HepG2 (cell line): ENCODE measurements around the gene ZNF530. TPM values are rescaled to one million over a fixed set of nuclear protein-coding genes. Genes with fewer than 3 reads are reported as not detected.
A peak's percentile ranks its signal among the peaks of the same experiment; 100 is the strongest.

Experiments
- CCDC6 ChIP-seq: sonication (generic); formaldehyde crosslinking; IDR thresholded peaks from 2 replicates; pipeline ENCODE4 v1.8.1; 2022; ENCODE audit warnings: mild to moderate bottlenecking, missing genetic modification reagents, moderate library complexity
- PCBP1 ChIP-seq: fragments of 200-400 bp; formaldehyde crosslinking; IDR thresholded peaks from 2 replicates; pipeline ENCODE4 v1.6.1; 2017; ENCODE audit warnings: mild to moderate bottlenecking, low read depth, low read length, borderline replicate concordance
- RFX5 ChIP-seq: IDR thresholded peaks from 2 replicates; pipeline ENCODE4 v1.6.1; 2011; ENCODE audit warnings: low read depth, low read length, improper control_type of control experiment
- SNAI1 ChIP-seq: sonication (generic); formaldehyde crosslinking; IDR thresholded peaks from 2 replicates; pipeline ENCODE4 v1.5.0; 2020; ENCODE audit warnings: mild to moderate bottlenecking, missing genetic modification reagents, borderline replicate concordance
- SP140L ChIP-seq: sonication (generic); formaldehyde crosslinking; IDR thresholded peaks from 2 replicates; pipeline ENCODE4 v1.4.0; 2020; ENCODE audit warnings: missing genetic modification reagents, borderline replicate concordance
- TMF1 ChIP-seq: sonication (generic); formaldehyde crosslinking; IDR thresholded peaks from 2 replicates; pipeline ENCODE4 v1.8.1; 2022; ENCODE audit warnings: low read depth, missing genetic modification reagents
- ZBTB21 ChIP-seq: sonication (generic); formaldehyde crosslinking; IDR thresholded peaks from 2 replicates; pipeline ENCODE4 v1.4.0; 2020; ENCODE audit warnings: missing genetic modification reagents
- ZKSCAN8 ChIP-seq: IDR thresholded peaks from 2 replicates; pipeline ENCODE4 v1.6.1; 2016; ENCODE audit warnings: borderline replicate concordance, missing genetic modification reagents, missing compliant biosample characterization
- ZMYM4 ChIP-seq: sonication (generic); formaldehyde crosslinking; IDR thresholded peaks from 2 replicates; pipeline ENCODE4 v1.8.1; 2023; ENCODE audit warnings: mild to moderate bottlenecking, missing genetic modification reagents
- ZNF10 ChIP-seq: sonication (generic); formaldehyde crosslinking; IDR thresholded peaks from 2 replicates; pipeline ENCODE4 v1.4.0; 2020; ENCODE audit warnings: mild to moderate bottlenecking, low read depth, missing genetic modification reagents, borderline replicate concordance
- ZNF101 ChIP-seq: sonication (generic); formaldehyde crosslinking; IDR thresholded peaks from 2 replicates; pipeline ENCODE4 v1.4.0; 2020; ENCODE audit warnings: mild to moderate bottlenecking, low read depth, missing genetic modification reagents, borderline replicate concordance
- ZNF282 ChIP-seq: fragments of 450-650 bp; IDR thresholded peaks from 2 replicates; pipeline ENCODE4 v1.6.1; 2018; ENCODE audit not compliant: partially characterized antibody
- ZNF569 ChIP-seq: sonication (generic); formaldehyde crosslinking; IDR thresholded peaks from 2 replicates; pipeline ENCODE4 v1.5.0; 2020; ENCODE audit warnings: mild to moderate bottlenecking, missing genetic modification reagents, moderate library complexity, borderline replicate concordance
- ZNF788 ChIP-seq: sonication (generic); formaldehyde crosslinking; IDR thresholded peaks from 2 replicates; pipeline ENCODE4 v1.5.0; 2020; ENCODE audit warnings: mild to moderate bottlenecking, missing genetic modification reagents, borderline replicate concordance
- ZNF850 ChIP-seq: sonication (generic); formaldehyde crosslinking; conservative IDR thresholded peaks from 2 replicates; pipeline ENCODE4 v1.9.0; 2021; ENCODE audit warnings: mild to moderate bottlenecking, missing genetic modification reagents
- polyA plus RNA-seq, 8 experiments: library from polyadenylated mRNA; depleted of rRNA in 3 of 8; stranded (reverse) in 7 of 8; unstranded in 1 of 8; fragments of >200 nt; fragmentation: Illumina TruSeq in 4 of 8; extraction: Trizol in 4 of 8; gene quantifications; 2 replicates each; pipeline versions ENCODE4 v1.2.1 to v1.2.3, GENCODE V29; 2011 to 2016; ENCODE audit warnings: low read depth in 4 of 8, missing spikeins in 1 of 8, mixed read lengths in 1 of 8; ENCODE audit not compliant: insufficient read depth in 1 of 8
- total RNA-seq, 5 experiments: library from RNA; depleted of rRNA; stranded (reverse); fragments of >200 nt; fragmentation: Illumina TruSeq; extraction: Trizol; gene quantifications; 2 replicates each; pipeline ENCODE4 v1.2.3, GENCODE V29; 2016; ENCODE audit warnings: low read depth in 1 of 5
- TF ChIP-seq, protein P1 (sequence below): sonication (generic); formaldehyde crosslinking; IDR thresholded peaks from 2 replicates; pipeline ENCODE4 v1.8.1; 2023; ENCODE audit warnings: mild to moderate bottlenecking, missing genetic modification reagents
- TF ChIP-seq, protein P2 (sequence below): sonication (generic); formaldehyde crosslinking; IDR thresholded peaks from 2 replicates; pipeline ENCODE4 v1.4.0; 2020; ENCODE audit warnings: missing genetic modification reagents, mild to moderate bottlenecking, borderline replicate concordance
- TF ChIP-seq, protein P3 (sequence below): sonication (generic); formaldehyde crosslinking; IDR thresholded peaks from 2 replicates; pipeline ENCODE4 v1.4.0; 2020; ENCODE audit warnings: mild to moderate bottlenecking, missing genetic modification reagents, borderline replicate concordance
- TF ChIP-seq, protein P4 (sequence below): sonication (generic); formaldehyde crosslinking; IDR thresholded peaks from 2 replicates; pipeline ENCODE4 v1.8.0; 2023; ENCODE audit warnings: mild to moderate bottlenecking, missing genetic modification reagents

Gene ZNF530
- total and polyA plus RNA-seq, 2 of the 13 experiments (the other 11 are each of a cell fraction or from before 2014, with no cell fraction given): 1.1 to 7.8 TPM

DNA sequence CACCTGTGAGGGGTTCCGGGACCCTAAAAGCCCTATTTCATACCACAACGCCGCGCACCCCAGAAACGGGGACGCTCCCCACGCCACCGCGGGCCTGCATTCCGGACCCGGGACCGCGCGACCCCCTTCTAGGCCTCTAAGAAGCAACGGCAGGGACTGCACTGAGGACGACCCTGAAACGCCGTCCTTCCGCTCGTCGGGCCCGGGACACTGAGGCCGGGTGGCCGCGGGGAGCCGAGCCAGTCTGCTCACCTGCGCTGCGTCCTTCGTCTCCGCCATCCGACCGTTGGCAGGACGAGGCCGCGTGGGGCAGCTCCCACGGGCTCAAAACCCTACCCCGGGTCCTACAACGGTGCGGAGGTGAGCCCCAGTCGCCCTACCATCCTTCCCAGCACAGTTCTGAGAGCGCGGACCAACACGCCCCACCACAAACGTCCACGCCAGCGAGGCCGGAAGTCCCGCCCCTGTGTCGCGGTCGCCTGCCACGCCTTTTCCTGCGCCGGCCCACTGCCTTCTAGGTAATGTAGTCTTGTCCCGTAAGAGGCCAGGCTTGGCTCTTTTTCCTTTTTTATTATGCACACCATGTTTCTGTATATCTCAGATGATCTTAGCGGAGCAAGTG is 40.2 kb upstream of the ZNF530 start, which contains the start of gene ZNF550 (continued):
- TF ChIP-seq ZNF850 (CRISPR knock-in tag) (no peak), TMF1 (no peak), ZMYM4 (CRISPR knock-in tag) (peak; percentile 22; the same call in 1 of the 2 replicates), ZNF788 (CRISPR knock-in tag) (peak; percentile 71; the same call in 1 of the 2 replicates), CCDC6 (CRISPR knock-in tag) (no peak), PCBP1 (0 out of 2 replicates have a peak, but pooled peaks have one; percentile 81), ZNF10 (CRISPR knock-in tag) (no peak), RFX5 (no peak), SP140L (no peak), SNAI1 (CRISPR knock-in tag) (no peak), ZNF569 (CRISPR knock-in tag) (no peak), ZBTB21 (CRISPR knock-in tag) (no peak), ZNF282 (no peak), ZKSCAN8 (no peak), ZNF101 (CRISPR knock-in tag) (no peak)
- TF ChIP-seq, protein P1, sequence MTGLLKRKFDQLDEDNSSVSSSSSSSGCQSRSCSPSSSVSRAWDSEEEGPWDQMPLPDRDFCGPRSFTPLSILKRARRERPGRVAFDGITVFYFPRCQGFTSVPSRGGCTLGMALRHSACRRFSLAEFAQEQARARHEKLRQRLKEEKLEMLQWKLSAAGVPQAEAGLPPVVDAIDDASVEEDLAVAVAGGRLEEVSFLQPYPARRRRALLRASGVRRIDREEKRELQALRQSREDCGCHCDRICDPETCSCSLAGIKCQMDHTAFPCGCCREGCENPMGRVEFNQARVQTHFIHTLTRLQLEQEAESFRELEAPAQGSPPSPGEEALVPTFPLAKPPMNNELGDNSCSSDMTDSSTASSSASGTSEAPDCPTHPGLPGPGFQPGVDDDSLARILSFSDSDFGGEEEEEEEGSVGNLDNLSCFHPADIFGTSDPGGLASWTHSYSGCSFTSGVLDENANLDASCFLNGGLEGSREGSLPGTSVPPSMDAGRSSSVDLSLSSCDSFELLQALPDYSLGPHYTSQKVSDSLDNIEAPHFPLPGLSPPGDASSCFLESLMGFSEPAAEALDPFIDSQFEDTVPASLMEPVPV: peak; percentile 19; the same call in 1 of the 2 replicates
- TF ChIP-seq, protein P2, sequence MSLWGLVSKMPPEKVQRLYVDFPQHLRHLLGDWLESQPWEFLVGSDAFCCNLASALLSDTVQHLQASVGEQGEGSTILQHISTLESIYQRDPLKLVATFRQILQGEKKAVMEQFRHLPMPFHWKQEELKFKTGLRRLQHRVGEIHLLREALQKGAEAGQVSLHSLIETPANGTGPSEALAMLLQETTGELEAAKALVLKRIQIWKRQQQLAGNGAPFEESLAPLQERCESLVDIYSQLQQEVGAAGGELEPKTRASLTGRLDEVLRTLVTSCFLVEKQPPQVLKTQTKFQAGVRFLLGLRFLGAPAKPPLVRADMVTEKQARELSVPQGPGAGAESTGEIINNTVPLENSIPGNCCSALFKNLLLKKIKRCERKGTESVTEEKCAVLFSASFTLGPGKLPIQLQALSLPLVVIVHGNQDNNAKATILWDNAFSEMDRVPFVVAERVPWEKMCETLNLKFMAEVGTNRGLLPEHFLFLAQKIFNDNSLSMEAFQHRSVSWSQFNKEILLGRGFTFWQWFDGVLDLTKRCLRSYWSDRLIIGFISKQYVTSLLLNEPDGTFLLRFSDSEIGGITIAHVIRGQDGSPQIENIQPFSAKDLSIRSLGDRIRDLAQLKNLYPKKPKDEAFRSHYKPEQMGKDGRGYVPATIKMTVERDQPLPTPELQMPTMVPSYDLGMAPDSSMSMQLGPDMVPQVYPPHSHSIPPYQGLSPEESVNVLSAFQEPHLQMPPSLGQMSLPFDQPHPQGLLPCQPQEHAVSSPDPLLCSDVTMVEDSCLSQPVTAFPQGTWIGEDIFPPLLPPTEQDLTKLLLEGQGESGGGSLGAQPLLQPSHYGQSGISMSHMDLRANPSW (CRISPR knock-in tag): no peak
- TF ChIP-seq, protein P3, sequence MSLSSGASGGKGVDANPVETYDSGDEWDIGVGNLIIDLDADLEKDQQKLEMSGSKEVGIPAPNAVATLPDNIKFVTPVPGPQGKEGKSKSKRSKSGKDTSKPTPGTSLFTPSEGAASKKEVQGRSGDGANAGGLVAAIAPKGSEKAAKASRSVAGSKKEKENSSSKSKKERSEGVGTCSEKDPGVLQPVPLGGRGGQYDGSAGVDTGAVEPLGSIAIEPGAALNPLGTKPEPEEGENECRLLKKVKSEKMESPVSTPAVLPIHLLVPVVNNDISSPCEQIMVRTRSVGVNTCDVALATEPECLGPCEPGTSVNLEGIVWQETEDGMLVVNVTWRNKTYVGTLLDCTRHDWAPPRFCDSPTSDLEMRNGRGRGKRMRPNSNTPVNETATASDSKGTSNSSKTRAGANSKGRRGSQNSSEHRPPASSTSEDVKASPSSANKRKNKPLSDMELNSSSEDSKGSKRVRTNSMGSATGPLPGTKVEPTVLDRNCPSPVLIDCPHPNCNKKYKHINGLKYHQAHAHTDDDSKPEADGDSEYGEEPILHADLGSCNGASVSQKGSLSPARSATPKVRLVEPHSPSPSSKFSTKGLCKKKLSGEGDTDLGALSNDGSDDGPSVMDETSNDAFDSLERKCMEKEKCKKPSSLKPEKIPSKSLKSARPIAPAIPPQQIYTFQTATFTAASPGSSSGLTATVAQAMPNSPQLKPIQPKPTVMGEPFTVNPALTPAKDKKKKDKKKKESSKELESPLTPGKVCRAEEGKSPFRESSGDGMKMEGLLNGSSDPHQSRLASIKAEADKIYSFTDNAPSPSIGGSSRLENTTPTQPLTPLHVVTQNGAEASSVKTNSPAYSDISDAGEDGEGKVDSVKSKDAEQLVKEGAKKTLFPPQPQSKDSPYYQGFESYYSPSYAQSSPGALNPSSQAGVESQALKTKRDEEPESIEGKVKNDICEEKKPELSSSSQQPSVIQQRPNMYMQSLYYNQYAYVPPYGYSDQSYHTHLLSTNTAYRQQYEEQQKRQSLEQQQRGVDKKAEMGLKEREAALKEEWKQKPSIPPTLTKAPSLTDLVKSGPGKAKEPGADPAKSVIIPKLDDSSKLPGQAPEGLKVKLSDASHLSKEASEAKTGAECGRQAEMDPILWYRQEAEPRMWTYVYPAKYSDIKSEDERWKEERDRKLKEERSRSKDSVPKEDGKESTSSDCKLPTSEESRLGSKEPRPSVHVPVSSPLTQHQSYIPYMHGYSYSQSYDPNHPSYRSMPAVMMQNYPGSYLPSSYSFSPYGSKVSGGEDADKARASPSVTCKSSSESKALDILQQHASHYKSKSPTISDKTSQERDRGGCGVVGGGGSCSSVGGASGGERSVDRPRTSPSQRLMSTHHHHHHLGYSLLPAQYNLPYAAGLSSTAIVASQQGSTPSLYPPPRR (CRISPR knock-in tag): no peak; the same call in 1 of the 2 replicates
- TF ChIP-seq, protein P4, sequence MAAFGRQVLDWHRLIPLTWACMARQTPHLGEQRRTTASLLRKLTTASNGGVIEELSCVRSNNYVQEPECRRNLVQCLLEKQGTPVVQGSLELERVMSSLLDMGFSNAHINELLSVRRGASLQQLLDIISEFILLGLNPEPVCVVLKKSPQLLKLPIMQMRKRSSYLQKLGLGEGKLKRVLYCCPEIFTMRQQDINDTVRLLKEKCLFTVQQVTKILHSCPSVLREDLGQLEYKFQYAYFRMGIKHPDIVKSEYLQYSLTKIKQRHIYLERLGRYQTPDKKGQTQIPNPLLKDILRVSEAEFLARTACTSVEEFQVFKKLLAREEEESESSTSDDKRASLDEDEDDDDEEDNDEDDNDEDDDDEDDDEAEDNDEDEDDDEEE (CRISPR knock-in tag): no peak
